GM04504 (cell line): ENCODE results near the gene JMY.

Experiments used
- DNase-seq: peaks from one replicate; pipeline ENCODE4 v3.0.0-alpha.2; 2012; ENCODE audit warnings: low read depth

Gene JMY

GRCh38 chr5:79295029-79295428 lies 59.1 kb downstream of the JMY start:
- DNase-seq, result no peak

- no peak for DNase-seq
Measured at GRCh38 chr5:79297661-79298060, 61.7 kb downstream of the JMY start.

- DNase-seq, result no peak
Measured at GRCh38 chr5:79301046-79301712, 65.2 kb downstream of the JMY start.

GRCh38 chr5:79302454-79302853 lies 66.5 kb downstream of the JMY start:
- no peak for DNase-seq

- no peak for DNase-seq
Measured at GRCh38 chr5:79305706-79306105, 69.8 kb downstream of the JMY start.

GRCh38 chr5:79318935-79319614 lies 83.1 kb downstream of the JMY start:
- DNase-seq, result peak; percentile 75

GRCh38 chr5:79329453-79329852 lies 93.5 kb downstream of the JMY start:
- DNase-seq, result no peak

- DNase-seq, result no peak
Measured at GRCh38 chr5:79330071-79330470, 94.1 kb downstream of the JMY start.

- DNase-seq, result no peak
Measured at GRCh38 chr5:79333852-79334557, 98.1 kb downstream of the JMY start.

- peak; percentile 37 for DNase-seq
Measured at GRCh38 chr5:79346420-79346824, 110.5 kb downstream of the JMY start.

- DNase-seq, result no peak
Measured at GRCh38 chr5:79349047-79349446, 113.1 kb downstream of the JMY start.

GRCh38 chr5:79349881-79350280 lies 114.0 kb downstream of the JMY start:
- DNase-seq, result no peak

- no peak for DNase-seq
Measured at GRCh38 chr5:79357398-79357797, 121.5 kb downstream of the JMY start.
